Hippocampal formation (tissue), 2 donors: ENCODE results near the gene SERGEF.
"Not testable (repeated sequence)": the region's sequence is repeated elsewhere in the genome, so short reads cannot be mapped to it uniquely, and the experiment has no call there.

ENCODE experiments used
- DNase-seq, 2 donors: peaks; one replicate each; lab custom pipeline; 2025; lab: John Stamatoyannopoulos, UW

SERGEF gene

GRCh38 chr11:18000760-18001159, 12.1 kb downstream of the SERGEF start:
- DNase-seq, result no peak

- not testable (repeated sequence) for DNase-seq
Observed at GRCh38 chr11:18000128-18000527, 12.7 kb downstream of the SERGEF start.

GRCh38 chr11:17992916-17993315, 19.9 kb downstream of the SERGEF start:
- DNase-seq, result no peak

DNA sequence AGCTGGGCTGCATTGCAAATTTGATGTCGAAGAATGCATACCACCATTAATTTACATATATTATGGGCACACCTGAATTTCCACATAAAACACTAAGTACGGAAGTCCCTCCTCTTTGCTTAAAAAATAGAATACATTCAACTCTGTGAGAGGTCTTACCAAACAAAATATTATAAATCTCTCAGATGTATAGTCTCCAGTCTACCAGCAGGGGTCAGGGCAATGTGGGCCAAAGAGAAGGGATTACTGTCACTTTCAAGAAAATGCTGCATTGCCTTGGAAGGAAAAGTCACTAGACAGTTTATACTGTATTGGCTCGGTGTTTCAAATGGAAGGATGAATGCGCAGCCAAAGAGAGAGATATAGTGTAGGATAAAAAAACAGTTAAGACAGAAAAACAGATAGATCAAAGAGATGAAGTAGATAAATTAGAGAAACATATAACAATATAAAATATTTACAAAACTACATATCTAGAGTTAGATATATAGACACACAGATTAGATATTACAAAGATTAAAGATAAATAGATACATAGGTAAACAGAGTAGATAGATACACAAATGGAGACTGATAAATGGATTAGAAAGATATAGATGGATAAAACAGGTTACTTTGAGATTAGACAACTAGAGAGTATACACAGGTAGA, 20.9 kb downstream of the SERGEF start:
- DNase-seq, result peak; percentile 13 to 45

DNA sequence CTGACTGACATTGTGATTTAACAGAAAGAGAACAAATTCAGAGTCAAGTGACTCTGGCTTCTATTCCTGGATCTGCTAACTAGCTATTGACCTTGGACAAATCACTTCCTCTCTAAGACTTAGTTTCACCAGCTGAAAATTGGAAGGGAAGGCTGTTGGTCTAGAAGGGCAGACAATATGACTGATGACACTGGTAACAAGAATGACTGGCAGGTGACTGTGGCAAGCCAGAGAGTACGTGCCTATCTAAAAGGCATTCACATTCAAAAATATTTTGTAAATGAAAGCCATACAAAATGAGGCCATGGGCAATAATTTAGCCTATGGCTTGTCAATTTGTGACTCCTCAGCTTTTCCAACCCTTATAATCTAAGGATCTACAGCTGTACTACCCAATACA, 23.5 kb downstream of the SERGEF start:
- no peak for DNase-seq

DNA sequence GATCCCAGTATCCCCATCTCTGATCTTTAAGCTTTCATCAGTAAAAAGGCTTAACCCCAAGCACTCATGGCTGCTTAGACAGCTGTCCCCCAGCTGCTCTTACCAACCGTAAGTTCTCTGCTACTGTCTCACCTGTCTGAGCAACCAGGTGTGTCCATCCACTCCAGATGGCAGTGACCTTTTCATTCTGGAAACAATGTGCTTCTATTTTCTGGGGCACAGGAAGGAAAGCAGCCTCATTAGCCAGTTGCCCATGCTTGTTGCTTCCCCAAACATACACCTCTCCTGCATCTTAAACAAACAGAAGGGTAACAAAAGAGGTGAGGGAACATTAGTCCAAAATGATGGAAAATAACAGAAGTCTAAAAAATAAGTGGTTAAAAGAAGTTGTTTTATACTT, 24.4 kb downstream of the SERGEF start:
- no peak for DNase-seq

- DNase-seq, result no peak
Observed at GRCh38 chr11:17987826-17988225, 25.0 kb downstream of the SERGEF start.

- DNase-seq, result no peak
Observed at GRCh38 chr11:17986711-17987220, 26.1 kb downstream of the SERGEF start.

- DNase-seq, result no peak
Observed at GRCh38 chr11:17986007-17986710, 26.7 kb downstream of the SERGEF start.

DNA sequence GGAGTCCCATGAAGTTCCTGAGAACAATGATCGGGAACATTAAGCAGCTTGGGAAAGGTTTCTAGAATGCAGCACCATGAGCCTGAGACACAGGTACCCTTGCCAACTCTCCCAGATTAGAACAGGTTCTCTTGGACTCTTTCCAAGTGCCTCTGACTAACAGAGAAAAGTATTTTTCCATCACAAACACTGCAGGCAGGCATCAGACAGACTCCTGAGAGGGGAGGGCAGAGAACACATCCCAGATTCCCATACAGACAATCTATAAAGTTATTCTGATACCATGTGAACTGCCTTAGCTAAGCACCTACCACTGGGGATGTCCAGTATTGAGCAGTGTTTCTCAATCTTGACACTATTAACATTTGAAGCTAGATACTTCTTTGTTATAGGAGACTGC, 27.3 kb downstream of the SERGEF start:
- DNase-seq, result no peak

- no peak for DNase-seq
Observed at GRCh38 chr11:17983569-17983968, 29.3 kb downstream of the SERGEF start.

DNA sequence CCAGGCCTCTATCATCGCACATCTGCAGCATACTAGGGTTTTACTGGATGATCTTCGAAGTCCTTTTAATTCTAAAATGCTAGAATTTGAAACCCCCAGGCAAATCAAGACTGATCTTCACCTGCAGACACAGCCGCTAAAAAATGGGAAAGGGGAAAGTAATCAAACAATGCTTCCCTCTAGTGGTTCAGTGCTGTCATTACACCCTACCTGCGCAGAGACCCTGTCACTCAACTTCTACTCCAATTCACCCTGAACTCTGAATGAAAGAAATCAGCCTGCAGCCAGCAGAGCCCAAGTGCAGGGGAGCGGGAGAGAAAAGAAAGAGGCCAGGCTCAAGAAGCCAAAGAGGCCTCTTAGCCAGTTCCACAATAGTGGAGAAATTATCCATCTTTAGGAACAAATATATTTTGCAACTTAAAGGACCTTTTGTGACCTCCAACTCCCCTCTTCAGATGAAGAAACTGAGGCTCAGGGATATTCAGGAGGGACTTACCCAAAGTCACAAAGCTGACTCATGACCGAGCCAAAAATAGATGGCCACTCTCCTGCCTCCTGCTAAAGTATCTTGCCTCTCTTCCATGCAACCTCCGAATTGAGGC, 33.0 kb downstream of the SERGEF start:
- no peak for DNase-seq

DNA sequence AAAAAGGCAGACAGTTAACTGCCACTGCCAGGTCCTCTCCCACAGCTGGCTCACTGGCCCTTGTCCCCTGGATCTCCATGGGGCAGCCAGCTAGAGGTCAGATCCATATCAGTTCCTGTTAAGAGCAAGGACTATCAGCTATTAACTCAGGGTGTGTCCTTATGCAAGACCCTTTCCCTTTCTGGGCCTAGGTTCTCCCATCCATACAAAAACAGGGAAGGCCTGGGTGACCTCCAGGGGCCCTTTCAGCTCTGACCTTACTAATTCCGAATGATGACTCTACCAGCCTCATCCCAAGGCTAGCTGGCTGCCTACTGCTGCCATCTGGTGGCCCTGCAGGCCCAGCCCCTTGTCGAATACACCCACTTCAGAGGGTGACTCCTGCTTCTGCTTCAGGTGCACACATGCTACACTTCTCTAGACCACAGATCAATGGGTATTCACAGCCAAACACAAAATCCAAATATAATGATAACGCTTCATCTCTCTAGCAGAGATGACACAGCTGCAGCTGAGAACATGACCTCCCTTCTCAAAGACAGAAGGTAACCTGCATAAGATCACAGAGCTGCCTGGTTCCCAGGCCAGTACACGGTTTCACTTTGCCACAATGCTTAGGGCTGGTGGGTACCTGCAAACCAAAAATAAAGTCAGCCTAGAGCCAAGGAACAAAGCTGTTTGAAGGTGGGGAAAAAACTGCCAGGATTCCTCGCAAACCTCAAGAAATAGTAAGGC, 34.1 kb downstream of the SERGEF start:
- peak in 1 of 2 donors; percentile 12 for DNase-seq

- DNase-seq, result no peak
Observed at GRCh38 chr11:17976651-17977050, 36.2 kb downstream of the SERGEF start.

GRCh38 chr11:17974246-17974645, 38.6 kb downstream of the SERGEF start:
- DNase-seq, result peak in 1 of 2 donors; percentile 7

DNA sequence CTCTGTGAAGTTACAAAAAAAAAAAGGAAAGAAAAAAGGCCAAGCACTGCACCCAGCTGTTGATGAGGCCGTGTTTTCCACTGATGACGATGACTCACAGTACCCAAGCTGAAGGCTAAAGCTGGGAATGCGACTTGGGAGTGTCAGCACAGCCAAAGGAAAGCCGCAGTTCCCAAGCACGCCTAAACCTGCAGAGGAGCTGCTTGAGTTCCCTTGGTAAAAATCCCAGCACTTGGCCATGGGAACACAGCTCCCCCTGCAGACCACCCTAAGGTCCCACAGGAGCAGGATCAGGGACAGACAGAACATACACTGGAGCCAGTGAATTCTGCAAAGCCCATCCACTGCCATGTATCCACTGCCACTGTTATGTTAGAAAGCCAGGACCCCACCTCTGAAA, 39.9 kb downstream of the SERGEF start:
- DNase-seq, result peak; percentile 34 to 49

GRCh38 chr11:17968206-17968605, 44.6 kb downstream of the SERGEF start:
- DNase-seq, result no peak

- DNase-seq, result no peak
Observed at GRCh38 chr11:17967661-17968060, 45.2 kb downstream of the SERGEF start.

DNA sequence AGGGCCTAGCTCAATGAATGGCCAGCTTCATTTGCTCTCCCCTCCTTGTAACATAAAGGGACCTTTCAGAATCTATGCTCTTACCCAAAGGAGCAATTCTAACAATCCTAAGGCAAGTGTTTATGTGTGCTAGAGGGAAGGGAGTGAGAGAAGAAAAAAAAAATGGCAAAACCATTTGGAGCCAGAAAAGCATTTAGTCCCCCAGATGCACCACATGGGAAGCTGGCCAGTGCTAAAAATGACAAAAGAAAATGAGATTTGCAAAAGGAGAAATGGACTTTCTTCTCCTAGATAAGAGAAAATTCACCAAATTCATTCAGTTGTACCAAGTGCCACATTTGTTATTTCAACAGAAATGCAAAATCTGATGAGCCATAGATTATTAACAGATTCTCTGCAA, 52.8 kb downstream of the SERGEF start:
- peak in 1 of 2 donors; percentile 2 for DNase-seq

- no peak for DNase-seq
Observed at GRCh38 chr11:17958446-17958845, 54.4 kb downstream of the SERGEF start.

DNA sequence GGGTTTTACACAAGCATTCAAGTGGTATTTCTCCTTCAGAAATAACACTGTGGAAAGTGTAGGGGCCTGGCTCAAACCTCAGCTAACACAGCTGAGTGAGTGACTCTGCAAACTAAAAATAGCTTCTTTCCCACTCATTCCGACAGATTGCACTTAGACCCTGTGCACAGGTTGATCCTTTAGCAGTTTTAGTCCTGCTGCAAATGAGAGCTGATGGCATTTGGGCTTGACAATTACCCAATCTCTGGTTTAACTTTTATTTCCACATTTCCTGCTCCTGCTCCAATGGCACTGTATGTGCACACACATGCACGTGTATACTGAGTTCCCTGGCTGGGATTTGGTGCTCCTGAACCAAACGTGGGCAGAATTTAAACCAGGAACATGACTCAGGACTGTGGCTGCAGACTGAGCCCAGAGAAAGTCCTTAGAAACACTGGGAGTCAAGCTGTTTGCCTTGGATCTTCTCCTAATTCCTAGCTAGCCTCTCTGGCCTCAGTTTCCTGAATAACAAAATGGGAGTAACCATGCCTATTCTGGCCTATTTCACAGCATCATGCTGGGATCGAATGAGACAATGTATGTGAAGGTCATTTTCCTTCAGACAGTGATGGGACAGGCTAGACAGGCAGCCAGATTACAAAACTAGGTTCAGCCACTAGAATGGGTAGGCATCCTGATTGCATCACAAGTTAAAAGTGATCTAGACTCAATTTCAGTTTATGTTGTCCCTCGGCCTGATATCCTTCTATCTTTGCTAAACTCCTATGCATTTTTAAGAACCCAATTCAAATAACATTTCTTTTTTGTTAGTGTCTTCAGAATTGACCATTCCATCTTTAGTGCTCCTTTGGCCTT, 58.2 kb downstream of the SERGEF start:
- peak in 1 of 2 donors; percentile 3 for DNase-seq
